HuH-7 (cell line): ENCODE measurements around the gene GGTLC2.

Experiments
- DNase-seq: peaks from one replicate; pipeline ENCODE4 v3.0.0; 2011; ENCODE audit warnings: low spot score

The GGTLC2 gene

DNA sequence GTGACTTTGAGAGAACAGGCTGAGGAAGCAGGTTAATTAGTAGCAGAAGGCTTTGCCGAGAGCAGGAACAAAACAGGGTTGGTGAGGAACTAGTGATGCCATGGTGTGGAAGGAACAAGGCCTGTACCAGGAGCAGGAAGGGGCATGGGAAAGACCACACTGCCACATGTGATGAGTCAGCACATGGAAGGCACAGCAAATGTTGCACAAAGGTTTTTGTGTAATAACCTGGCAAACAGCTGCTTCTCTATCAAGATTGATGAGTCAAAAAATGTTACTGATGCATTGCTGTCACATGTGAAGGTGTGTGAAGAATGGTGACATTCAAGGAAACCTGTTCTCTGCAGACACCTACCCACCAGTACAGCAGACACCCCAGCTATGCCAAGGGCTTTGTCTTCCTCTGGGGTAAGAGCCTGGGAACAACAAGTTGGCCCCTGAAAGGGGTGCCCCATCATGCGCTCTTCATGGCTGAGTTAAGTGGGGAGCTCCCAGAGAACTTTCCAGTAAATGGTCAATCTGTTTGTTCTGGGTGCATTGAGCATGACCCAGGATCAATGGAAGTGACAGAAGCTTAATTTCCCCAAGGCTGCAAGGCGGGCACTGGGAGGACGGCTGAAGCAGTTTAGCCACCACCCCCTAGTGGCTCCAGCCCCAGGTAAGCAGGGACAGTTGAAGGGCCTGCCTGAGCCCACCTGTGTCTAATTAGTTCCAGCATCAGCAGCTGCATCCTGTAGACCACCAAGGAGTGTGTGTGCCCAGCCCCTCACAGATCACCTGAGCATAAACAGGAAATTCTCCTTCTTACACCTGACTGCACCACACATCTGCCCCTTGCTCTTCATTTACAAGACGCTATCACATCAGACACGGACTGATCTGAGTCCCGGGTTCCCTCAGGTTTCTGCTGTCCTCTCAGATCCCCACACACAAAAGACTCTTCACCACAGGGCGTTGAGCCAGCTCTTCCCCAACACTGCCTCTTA, 47.6 kb downstream of the GGTLC2 start:
- DNase-seq, result no peak

DNA sequence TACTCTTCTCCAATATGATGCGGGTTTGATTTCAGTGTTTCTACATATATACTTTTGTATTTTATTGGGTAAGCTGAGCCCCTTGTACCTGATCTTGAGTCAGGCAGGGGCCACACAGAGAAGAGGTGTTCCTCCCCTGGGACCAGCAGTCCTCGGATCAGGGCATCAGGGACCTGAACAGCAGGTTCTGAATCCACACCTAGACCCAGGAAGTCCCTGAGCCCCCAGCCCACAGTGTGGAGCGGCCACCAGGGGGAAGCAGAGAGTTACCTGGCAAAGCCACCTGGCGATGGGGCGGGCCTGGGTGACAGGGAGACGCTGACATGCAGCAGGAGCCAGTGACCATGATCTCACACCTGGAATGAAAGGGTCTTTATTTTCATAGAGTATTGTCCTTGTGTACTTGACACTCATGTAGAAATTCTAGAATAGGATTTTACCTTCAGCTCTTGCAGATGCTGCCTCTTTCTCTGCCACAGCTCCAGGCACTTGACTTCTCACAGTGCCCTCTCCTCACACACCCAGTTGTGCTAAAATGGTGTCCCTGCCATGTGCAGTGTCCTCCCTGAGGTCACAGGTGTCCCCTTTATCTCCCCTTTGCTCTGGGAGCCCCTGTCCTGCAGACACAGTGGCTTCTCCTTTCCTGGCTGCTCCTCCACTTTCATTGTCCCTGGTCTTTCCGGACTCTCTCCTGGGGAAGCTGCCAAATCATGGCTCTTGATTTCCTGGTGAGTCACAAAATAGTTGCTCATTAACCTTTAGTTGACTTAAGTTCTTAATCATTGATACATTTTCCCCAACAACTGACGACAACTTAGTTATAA, 48.5 kb downstream of the GGTLC2 start:
- peak; percentile 65 for DNase-seq

DNA sequence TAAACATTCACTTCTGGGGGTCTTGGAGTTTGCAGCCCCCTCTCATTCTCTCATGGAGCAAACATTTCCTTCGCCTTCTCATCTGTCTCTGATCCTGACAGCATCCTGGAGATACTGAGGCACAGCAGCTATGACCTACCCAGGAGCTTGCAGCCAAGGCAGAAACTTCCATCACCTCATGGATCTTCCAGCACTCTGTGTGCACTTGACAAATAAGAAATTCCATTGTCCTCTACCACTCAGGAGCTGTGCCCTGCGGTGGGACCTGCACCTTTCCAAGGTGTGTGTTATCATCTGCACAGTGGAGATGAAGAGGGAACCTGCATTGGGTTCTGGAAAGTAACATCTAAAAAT, 49.1 kb downstream of the GGTLC2 start:
- no peak for DNase-seq

DNA sequence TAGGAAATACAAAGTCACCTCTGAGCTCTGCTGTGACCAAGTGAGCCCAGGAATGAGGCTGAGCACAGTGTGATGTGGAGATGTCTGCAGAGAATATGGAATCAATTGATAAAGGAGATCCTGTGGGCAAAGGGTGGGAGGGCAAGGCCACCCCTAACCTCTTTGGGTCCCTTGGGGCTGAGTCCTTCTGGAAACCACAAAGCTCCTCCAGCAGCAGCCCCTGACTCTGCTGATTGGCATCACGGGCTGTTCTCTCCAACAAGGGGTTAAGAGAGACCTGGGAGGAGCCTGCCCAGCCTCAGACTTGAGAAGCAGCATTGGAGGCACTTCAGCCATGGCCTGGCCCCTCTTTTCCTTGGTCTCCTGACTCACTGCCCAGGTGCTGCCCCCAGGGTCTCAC, 49.7 kb downstream of the GGTLC2 start:
- DNase-seq, result no peak

DNA sequence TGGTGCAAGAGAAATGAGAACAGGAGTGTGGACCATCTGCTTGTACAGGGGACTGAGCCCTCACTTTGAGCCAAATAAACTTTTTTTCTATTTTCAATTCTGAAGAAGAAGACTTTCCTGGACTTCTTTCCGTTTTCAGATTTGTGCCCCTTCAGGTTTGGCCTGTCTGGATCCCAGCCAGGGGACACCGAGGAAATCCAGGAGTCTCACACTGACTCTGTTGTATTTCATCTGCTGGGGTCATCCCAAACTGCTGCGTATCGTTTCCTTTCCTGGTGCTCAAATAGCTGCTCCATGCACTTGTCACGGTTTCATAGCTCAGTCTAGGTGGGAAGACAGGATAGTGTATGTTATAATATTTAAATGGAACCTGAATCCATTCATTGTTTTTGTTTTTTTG, 51.7 kb downstream of the GGTLC2 start:
- no peak for DNase-seq
